Central memory CD8-positive, alpha-beta T cell (primary cell): ENCODE data around the gene GPR137B.
"Not testable (repeated sequence)": the region's sequence is repeated elsewhere in the genome, so short reads cannot be mapped to it uniquely, and the experiment has no call there.

Experiments
- ATAC-seq: fragments of 150-1000 bp; cut with Tn5 transposase; replicated peaks from 2 replicates; pipeline ENCODE4 v1.10.0; 2022; ENCODE audit warnings: mild to moderate bottlenecking, moderate FRiP score, moderate number of reproducible peaks; ENCODE audit not compliant: poor library complexity, severe bottlenecking; ENCODE audit errors: extremely low read depth
- DNase-seq, 2 donors: peaks; one replicate each; pipeline ENCODE4 v3.0.0; 2021; ENCODE audit warnings: low spot score in 2 of 2
- H3K27ac Mint-ChIP-seq: one replicate; pipeline ENCODE4 v1.8.0; 2022; ENCODE audit warnings: low read depth, mild to moderate bottlenecking, moderate library complexity, mixed read lengths
- H3K27me3 Mint-ChIP-seq: one replicate; pipeline ENCODE4 v1.8.0; 2022; ENCODE audit warnings: mixed read lengths
- H3K36me3 Mint-ChIP-seq: one replicate; pipeline ENCODE4 v1.8.0; 2022; ENCODE audit warnings: mild to moderate bottlenecking, moderate library complexity, mixed read lengths; ENCODE audit not compliant: insufficient read depth
- H3K4me1 Mint-ChIP-seq: one replicate; pipeline ENCODE4 v1.8.0; 2022; ENCODE audit warnings: mixed read lengths
- H3K4me3 Mint-ChIP-seq: one replicate; pipeline ENCODE4 v1.8.0; 2022; ENCODE audit warnings: mild to moderate bottlenecking, moderate library complexity, mixed read lengths
- H3K9me3 Mint-ChIP-seq: one replicate; pipeline ENCODE4 v1.8.0; 2022; ENCODE audit warnings: mixed read lengths

GPR137B gene

DNA sequence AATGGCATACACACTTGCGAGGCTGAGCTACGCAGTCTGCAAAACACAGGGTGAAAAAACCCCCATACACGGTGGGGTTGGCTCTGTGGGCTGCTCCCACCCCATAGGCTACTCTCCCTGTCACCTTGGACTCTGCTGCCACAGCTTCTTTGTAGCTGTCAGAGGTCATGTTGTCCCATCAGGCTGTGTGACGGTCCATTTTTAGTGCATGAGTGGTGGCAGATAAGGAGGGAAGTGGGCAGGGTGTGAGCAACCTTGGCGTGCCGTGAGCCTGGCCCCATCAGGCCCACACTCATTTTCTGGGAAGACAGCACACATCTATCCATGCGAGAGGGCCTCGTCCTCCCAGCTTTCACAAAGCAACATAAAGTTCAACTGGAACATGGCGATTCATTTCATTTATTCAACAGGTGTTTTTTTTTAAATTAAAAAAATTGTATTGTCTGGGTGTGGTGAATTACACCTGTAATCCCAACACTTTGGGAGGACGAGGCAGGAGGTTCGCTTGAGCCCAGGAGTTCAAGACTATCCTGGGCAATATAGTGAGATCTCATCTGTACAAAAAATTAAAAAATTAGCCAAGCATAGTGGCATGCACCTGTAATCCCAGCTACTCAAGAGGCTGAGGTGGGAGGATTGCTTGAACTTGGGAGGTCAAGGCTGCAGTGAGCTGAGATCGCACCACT lies 9.5 kb downstream of the GPR137B start:
- DNase-seq (no peak), ATAC-seq (no peak)
- Mint-ChIP-seq H3K4me3 (no peak overlapping the region), H3K27me3 (no peaks in the 10 kb centered on the region), H3K4me1 (peaks cover 58% of the 10 kb centered on the region), H3K36me3 (peaks cover 12% of the 10 kb centered on the region), H3K9me3 (no peaks in the 10 kb centered on the region), H3K27ac (no peak overlapping the region)

DNA sequence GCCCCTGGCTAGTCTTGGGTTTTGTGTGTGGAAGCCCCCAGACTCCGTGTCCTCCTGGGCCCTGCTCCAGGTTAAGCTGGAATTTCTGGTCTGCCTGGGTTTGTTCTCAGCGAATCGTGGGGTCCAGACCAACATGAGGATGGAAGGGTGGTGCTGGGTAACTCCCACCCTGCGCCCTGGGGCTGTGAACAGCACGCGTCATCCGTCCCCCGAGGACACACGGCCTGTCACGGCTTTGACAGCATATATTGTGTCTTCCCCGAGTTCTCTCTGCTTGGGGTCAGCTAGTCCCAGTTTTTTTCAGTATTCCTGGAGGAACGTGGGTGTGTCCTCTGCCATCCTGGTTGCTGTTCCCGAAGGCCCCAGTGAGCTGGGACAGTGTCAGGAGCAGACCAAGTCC lies 11.8 kb downstream of the GPR137B start:
- ATAC-seq (no peak), DNase-seq (no peak)
- Mint-ChIP-seq H3K4me3 (no peak overlapping the region), H3K4me1 (peaks cover 49% of the 10 kb centered on the region), H3K9me3 (no peaks in the 10 kb centered on the region), H3K27me3 (no peaks in the 10 kb centered on the region), H3K27ac (no peak overlapping the region), H3K36me3 (peaks cover 15% of the 10 kb centered on the region)

DNA sequence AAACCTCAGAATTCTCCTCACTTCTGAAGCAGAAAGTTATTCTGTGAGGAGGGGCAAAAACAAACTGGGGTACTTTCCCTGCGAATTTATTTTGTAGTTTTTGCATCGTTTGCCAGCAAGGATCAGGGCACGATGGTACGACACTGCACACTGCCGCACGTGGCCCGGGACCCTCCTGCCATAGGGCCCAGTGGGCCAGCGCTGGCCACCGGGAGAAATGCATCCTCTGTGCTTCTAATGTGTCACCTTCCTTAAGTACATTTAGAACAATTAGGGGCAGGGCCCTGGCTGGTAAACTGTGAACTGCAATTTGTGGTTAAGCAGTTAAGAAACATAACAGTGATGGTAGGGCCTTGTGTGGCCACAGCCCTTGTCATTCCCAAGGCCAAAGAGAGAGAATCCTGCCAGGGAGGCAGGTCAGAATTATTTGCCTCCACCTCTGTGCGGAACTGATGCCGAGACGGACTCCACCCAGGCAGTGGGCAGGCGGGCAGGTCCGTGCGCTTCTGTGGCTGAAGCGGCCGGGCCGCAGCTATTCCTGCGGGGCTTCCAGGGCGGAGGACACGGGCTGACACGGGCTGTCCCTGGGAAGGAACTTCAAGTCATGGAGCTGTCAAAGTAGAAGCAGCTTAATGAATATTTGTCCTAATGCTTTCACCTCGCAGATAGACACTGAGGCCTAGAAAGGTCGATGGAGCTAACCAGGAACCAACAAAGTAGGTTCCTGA lies 12.5 kb downstream of the GPR137B start:
- ATAC-seq, result no peak
- H3K27ac Mint-ChIP-seq, result peak overlapping the region; percentile 92
- no peak for DNase-seq
- no peaks in the 10 kb centered on the region for H3K9me3 Mint-ChIP-seq
- H3K27me3 Mint-ChIP-seq, result no peaks in the 10 kb centered on the region
- H3K36me3 Mint-ChIP-seq, result peaks cover 20% of the 10 kb centered on the region
- H3K4me1 Mint-ChIP-seq, result peaks cover 49% of the 10 kb centered on the region
- H3K4me3 Mint-ChIP-seq, result peak overlapping the region; percentile 39

DNA sequence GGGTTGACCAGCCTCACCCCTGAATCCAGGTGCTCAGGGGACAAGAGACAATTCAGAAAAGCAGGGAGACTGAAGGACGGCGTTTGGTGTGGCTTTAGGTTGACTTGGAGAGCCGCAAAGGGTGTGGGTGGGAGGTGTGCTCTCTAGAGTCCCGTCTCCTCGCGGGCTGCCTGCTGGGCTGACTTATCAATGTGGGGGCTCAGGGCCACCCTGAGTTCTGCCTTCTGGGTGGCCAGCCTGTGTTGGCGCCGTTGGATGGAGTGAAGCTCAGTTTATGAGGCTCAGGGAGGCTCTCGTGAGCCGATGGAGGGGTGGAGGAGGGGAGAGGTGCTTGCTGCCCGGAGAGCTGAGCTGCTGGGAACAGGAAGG lies 13.0 kb downstream of the GPR137B start:
- DNase-seq (no peak), ATAC-seq (no peak)
- Mint-ChIP-seq H3K4me1 (peaks cover 49% of the 10 kb centered on the region), H3K27me3 (no peaks in the 10 kb centered on the region), H3K36me3 (peaks cover 20% of the 10 kb centered on the region), H3K9me3 (no peaks in the 10 kb centered on the region), H3K4me3 (peak overlapping the region; percentile 39), H3K27ac (peak overlapping the region; percentile 92)

DNA sequence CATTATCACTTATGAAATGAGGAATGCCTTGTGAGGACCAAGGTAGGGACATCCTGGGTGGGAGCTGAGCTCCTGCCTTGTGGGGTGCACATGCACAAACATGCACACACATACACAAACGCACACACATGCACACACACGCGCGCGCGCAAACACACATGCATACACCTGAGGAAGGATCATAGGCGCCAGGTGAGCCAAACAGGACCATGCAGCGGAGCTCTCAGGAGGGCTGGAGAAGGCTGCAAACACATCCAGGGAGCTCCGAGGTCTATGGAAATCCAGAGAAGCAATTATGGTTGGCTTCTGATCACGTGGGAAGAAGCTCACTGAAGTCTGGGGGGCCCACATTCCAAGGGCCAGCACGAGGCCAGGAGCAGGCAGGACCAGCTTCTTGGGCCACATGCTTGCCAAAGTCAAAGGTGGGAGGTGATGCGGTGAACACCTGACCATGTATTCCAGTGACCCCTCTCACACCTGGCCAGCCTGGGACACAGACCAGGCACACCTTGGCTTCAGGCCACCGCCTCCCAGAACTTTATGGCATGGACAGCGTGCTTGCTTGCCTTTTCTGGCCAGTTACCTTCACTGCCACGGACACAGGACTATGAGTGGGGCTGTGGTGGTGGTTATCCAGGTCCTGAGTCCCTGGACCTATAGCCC lies 13.6 kb downstream of the GPR137B start:
- Mint-ChIP-seq H3K4me1 (peaks cover 54% of the 10 kb centered on the region), H3K4me3 (peak overlapping the region; percentile 68), H3K9me3 (no peaks in the 10 kb centered on the region), H3K27ac (peak overlapping the region; percentile 92), H3K27me3 (no peaks in the 10 kb centered on the region), H3K36me3 (peaks cover 23% of the 10 kb centered on the region)
- ATAC-seq (no peak), DNase-seq (no peak)

DNA sequence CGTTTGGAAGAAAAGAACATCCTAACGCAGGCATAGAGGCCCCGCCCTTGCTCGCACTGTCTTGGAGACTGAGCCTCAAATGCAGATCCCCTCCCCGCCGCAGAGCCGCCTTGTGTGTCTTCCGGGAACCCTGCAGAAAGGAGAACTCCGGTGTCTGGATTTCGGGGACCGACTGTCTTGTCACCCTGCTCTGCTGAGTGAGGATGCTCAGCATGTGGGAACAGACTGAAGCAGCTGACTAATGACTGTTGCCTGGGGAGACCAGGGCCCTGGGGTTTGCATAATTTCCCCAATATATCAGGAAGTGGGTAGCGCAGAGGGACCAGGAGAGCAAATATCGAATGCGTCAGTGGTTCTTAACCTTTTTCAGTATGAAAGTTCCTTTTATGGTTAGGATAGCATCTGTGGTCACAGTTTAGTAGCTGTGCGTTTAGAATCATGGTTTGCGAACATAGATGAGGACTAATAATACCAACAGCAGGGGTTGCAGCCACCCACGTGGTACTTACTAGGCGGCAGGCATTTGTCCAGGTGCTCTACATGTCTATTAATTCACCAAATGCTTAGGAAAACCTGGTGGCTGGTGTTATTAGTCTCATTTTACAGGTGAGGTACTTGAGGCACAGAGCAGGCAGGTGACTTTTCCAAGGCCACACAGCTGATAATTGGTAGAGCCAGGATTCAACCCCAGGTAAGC lies 14.3 kb downstream of the GPR137B start:
- peak in 1 of 2 donors; percentile 65 for DNase-seq
- H3K36me3 Mint-ChIP-seq, result peaks cover 23% of the 10 kb centered on the region
- peaks cover 61% of the 10 kb centered on the region for H3K4me1 Mint-ChIP-seq
- ATAC-seq, result peak; percentile 90
- peak overlapping the region; percentile 92 for H3K27ac Mint-ChIP-seq
- H3K4me3 Mint-ChIP-seq, result peak overlapping the region; percentile 68
- peaks cover 6% of the 10 kb centered on the region for H3K9me3 Mint-ChIP-seq
- H3K27me3 Mint-ChIP-seq, result no peaks in the 10 kb centered on the region

DNA sequence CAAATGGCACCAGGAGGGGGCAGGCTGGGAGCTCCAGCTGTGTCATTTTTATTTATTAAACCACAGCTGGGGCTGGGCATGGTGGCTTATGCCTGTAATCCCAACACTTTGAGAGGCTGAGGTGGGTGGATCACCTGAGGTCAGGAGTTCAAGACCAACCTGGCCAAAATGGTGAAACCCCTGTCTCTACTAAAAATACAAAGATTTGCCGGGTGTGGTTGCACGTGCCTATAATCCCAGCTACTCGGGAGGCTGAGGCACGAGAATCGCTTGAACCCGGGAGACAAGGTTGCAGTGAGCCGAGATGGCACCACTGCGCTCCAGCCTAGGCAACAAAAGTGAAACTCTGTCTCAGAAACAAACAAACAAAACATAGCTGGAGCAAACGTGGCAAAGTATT lies 15.7 kb downstream of the GPR137B start:
- not testable (repeated sequence) for H3K4me3 Mint-ChIP-seq, DNase-seq, H3K27ac Mint-ChIP-seq, H3K9me3 Mint-ChIP-seq, H3K27me3 Mint-ChIP-seq, ATAC-seq
- Mint-ChIP-seq H3K36me3 (peaks cover 21% of the 10 kb centered on the region), H3K4me1 (peaks cover 65% of the 10 kb centered on the region)

DNA sequence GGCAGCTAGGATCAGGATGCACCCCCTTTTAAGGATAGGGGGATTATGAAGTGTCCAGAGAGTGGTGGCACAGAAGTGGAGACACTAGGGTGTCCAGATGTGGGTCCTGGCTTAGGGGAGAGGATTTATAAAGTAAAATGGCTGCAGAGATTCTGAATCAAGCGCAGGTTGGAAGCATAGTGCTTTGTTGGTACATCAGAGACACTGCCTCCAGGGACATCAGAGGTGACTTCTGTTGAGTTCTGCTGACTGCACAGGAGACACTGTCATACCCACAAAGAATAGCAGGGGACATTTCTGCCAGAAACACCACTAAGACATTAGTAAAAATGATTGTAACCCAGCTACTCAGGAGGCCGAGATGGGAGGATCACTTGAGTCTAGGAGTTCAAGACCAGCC lies 16.4 kb downstream of the GPR137B start:
- peak overlapping the region; percentile 74 for H3K4me3 Mint-ChIP-seq
- H3K9me3 Mint-ChIP-seq, result peaks cover 13% of the 10 kb centered on the region
- peaks cover 71% of the 10 kb centered on the region for H3K4me1 Mint-ChIP-seq
- no peak for DNase-seq
- no peaks in the 10 kb centered on the region for H3K27me3 Mint-ChIP-seq
- peak overlapping the region; percentile 99 for H3K27ac Mint-ChIP-seq
- ATAC-seq, result no peak
- peaks cover 22% of the 10 kb centered on the region for H3K36me3 Mint-ChIP-seq

DNA sequence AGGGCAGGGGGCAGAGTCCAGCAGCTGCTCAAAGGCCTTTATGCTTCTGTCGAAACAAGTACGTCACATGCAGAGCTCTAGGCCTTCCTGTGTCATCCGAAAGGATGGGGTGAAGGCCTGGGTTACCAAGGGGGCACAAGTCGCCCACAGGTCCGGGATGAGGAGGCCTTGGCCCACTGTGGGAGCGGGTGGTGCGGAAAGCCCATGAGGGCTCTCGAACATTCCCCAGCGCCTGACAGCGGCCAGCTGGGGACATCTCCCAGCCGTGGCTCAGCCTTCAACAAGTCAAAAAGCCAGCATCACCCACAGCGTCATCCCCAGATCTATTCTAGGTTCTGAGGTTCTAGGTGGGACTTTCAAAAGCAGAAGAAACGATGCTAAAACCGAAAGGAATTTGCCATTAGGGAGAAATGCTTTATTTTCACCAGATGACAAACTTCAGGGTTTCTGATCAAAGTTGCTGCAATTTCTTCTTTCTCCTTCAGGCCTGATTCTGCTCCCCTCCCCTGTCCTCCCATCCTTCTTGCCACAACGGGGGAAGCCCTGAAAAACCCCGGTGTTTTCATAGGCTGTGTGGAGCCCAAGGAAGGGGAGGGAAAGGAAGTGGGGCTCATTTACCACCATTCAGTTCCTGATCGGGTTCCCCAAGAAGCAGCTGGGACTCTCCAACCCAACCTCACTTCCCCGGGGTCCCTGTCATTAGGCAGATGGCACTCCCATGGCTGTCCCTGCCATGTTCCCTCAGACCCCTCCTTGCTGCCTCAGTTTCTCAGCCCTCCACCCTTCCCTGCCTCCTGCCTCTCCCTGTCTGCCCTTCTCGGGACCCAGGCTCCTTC lies 17.6 kb downstream of the GPR137B start:
- H3K4me1 Mint-ChIP-seq, result peaks cover 78% of the 10 kb centered on the region
- peak overlapping the region; percentile 74 for H3K4me3 Mint-ChIP-seq
- peaks cover 18% of the 10 kb centered on the region for H3K9me3 Mint-ChIP-seq
- H3K27ac Mint-ChIP-seq, result peak overlapping the region; percentile 99
- peaks cover 26% of the 10 kb centered on the region for H3K36me3 Mint-ChIP-seq
- DNase-seq, result no peak
- ATAC-seq, result peak; percentile 47
- H3K27me3 Mint-ChIP-seq, result no peaks in the 10 kb centered on the region

DNA sequence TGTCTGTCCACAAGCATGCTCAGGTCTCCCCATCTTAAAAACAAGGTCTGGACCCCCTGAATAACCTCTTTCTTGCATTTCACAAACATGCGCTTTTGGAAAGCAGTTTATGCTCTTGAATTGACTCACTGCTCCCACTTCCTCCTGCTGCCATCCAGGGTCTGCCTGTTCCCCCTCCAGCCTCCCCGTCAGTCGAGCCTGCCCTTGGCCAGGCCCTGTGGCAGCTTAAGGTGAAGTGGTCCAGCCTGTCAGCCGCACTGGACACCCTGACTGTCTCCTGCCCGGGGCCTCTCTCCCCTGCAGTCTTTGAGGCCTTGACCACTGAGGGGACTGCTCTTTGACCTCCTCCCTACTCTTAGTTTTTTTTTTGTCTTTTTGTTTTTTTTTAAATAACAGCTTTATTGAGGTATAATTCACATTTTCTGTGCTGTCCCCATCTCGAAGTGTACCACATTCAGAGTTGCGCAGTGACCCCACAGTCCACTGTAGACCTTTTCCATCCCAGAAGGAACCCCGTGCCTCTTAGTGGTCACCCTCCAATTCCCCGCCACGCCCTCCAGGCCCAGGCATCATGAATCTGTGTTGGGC lies 18.3 kb downstream of the GPR137B start:
- H3K27ac Mint-ChIP-seq, result peak overlapping the region; percentile 99
- H3K36me3 Mint-ChIP-seq, result peaks cover 22% of the 10 kb centered on the region
- peak overlapping the region; percentile 74 for H3K4me3 Mint-ChIP-seq
- H3K9me3 Mint-ChIP-seq, result peaks cover 18% of the 10 kb centered on the region
- DNase-seq (no peak), ATAC-seq (no peak)
- H3K4me1 Mint-ChIP-seq, result peaks cover 76% of the 10 kb centered on the region
- H3K27me3 Mint-ChIP-seq, result no peaks in the 10 kb centered on the region

DNA sequence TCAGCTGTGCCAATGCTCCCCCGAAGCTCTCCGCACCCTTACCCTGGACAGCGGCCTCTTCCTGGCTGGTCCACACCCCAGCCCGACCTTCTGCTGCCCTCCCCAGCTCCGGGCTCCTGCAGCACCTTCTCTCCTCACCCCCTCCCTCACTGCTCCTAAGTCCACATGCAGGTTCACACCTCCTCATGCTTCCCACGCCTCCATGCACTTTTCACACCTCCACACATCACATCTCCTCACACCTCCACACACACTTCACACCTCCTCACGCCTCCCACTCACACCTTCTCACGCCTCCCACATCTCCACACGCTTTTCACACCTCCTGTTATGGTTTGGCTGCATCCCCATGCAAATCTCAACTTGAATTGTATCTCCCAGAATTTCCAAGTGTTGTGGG lies 18.9 kb downstream of the GPR137B start:
- peaks cover 72% of the 10 kb centered on the region for H3K4me1 Mint-ChIP-seq
- no peak for DNase-seq
- H3K4me3 Mint-ChIP-seq, result peak overlapping the region; percentile 74

More for the DNA sequence above, 18.9 kb downstream of the GPR137B start:
- no peak for ATAC-seq
- Mint-ChIP-seq H3K9me3 (peaks cover 18% of the 10 kb centered on the region), H3K27ac (peak overlapping the region; percentile 99), H3K27me3 (no peaks in the 10 kb centered on the region), H3K36me3 (peaks cover 20% of the 10 kb centered on the region)
